Duodenal mucosa (tissue), 2 donors: Measurements from ENCODE around the gene ANKIB1.
A peak's percentile ranks its signal among the peaks of the same experiment; 100 is the strongest.
"Not testable (repeated sequence)": the region's sequence is repeated elsewhere in the genome, so short reads cannot be mapped to it uniquely, and the experiment has no call there.

Source experiments
- H3K27ac ChIP-seq: one replicate; pipeline ENCODE4 v1.7.0; 2013; ENCODE audit warnings: low read depth, low read length
- H3K27me3 ChIP-seq, 2 donors: one replicate each; pipeline ENCODE4 v1.7.0; 2013; ENCODE audit warnings: low read length in 2 of 2, control low read depth in 1 of 2; ENCODE audit not compliant: insufficient read depth in 2 of 2, control insufficient read depth in 1 of 2
- H3K36me3 ChIP-seq, 2 donors: one replicate each; pipeline ENCODE4 v1.7.0; 2013; ENCODE audit warnings: low read length in 2 of 2, control low read depth in 1 of 2; ENCODE audit not compliant: insufficient read depth in 2 of 2, control insufficient read depth in 1 of 2
- H3K4me1 ChIP-seq, 2 donors: one replicate each; pipeline ENCODE4 v1.7.0; 2013; ENCODE audit warnings: low read length in 2 of 2, control low read depth in 1 of 2; ENCODE audit not compliant: insufficient read depth in 2 of 2, control insufficient read depth in 1 of 2
- H3K4me3 ChIP-seq, 2 donors: one replicate each; pipeline ENCODE4 v1.7.0; 2013; ENCODE audit warnings: low read length in 2 of 2, low read depth in 1 of 2
- H3K9ac ChIP-seq, 2 donors: one replicate each; pipeline ENCODE4 v1.7.0; 2013; ENCODE audit warnings: low read length in 2 of 2, low read depth in 1 of 2
- H3K9me3 ChIP-seq, 2 donors: one replicate each; pipeline ENCODE4 v1.7.0; 2013; ENCODE audit warnings: low read length in 2 of 2, control low read depth in 1 of 2; ENCODE audit not compliant: control insufficient read depth in 1 of 2

ANKIB1 gene

DNA sequence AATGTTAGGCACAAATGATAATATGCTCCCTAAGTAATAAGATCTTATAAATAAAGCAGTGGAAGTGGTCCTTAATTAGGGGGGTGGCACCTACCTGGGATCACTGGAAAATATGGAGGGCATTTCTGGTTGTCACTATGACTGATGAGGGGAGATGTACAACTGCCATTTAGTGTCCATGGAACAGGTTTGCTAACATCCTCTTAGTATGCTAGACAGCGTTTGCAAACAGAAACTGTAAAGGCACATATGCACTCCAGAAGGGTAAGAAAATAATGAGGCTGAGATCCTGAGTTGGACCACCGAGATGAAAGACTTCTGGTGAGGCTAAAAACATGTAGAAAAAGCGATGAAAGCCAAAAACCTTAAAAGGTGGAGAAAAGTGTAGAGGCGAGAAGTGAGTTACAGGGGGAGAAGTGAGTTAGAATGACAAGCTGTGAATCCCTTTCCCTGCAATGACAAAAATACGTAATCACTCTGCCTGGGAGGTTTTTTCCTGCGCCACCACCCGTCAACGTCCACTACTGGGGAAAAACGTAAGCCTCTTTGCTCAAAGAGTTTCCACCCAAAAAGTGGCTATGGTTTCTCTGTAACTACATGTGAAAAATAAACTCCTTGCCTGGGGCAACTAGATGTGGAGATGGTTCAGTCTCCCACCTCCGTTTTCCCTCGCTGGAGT is 827 bp upstream of the ANKIB1 start:
- H3K27ac ChIP-seq, result peak overlapping the region; percentile 88
- H3K9me3 ChIP-seq, result no peaks in the 10 kb centered on the region
- H3K9ac ChIP-seq, result peak overlapping the region; percentile 89 to 96
- H3K4me3 ChIP-seq, result peak overlapping the region; percentile 97 to 99
- peaks cover 0 to 4% of the 10 kb centered on the region in 2 donors for H3K36me3 ChIP-seq
- H3K27me3 ChIP-seq, result no peaks in the 10 kb centered on the region
- peaks cover 28 to 32% of the 10 kb centered on the region in 2 donors for H3K4me1 ChIP-seq

DNA sequence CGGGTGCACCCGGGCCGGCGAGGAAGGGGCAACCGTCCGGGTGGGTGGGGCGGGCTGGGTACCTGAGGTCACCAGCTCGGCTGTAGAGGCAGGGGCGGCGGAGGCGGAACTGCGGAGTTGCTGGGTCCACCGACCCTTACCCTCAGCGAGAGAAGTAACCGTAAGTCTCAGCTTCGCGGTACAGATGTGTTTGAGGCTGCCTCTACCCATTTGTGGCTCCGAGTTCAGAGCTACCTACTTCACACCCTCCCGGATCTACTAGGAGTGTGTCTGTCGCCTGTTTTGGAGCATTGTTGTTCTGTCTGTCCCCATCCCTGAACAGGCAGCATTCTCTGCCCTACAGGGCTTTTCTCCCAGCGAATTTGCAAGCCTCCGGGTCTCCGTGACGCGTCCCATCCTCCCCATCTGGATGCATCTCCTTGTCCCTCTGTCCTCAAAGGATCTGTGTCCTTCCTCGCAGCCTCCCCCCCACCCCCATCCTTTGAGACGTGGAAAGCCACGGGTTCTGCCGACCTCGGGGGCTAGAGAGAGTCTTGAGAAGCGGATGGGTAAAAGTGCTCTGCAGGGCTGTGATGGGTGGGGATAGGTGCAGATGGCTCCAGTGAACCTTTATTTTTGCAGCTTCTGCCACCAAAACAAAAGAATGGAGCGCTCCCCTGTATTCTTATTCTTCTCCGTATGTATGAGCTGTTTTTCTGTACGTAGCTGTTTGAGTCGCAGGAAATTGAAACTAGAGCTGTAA is 757 bp downstream of the ANKIB1 start:
- Histone ChIP-seq H3K9me3 (no peaks in the 10 kb centered on the region), H3K9ac (peak overlapping the region; percentile 68 to 89), H3K4me1 (peaks cover 28 to 32% of the 10 kb centered on the region in 2 donors), H3K4me3 (peak overlapping the region; percentile 97 to 99), H3K27me3 (no peaks in the 10 kb centered on the region), H3K36me3 (no peaks in the 10 kb centered on the region), H3K27ac (no peak overlapping the region)

DNA sequence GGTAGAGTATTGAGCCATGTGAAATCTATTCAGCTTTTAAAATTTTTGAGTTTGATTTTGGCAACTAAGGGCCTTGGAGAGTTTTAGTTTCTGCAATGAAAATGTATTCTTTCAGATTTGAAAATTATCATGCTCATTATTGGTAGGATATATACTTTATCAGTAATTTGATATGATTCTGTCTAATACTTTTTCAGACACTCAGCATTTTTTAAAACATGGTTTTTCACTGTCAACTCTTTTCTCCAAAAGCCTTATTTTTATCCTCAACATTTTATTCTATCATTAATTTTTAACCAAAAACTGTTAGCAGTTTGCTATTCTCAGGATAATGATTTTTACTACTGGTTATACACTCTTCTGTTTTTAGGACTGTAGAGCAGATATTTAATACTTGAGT is 4.8 kb downstream of the ANKIB1 start:
- Histone ChIP-seq H3K4me3 (no peak overlapping the region), H3K27ac (no peak overlapping the region), H3K9me3 (no peaks in the 10 kb centered on the region), H3K36me3 (no peaks in the 10 kb centered on the region), H3K9ac (no peak overlapping the region), H3K4me1 (peaks cover 16 to 20% of the 10 kb centered on the region in 2 donors), H3K27me3 (no peaks in the 10 kb centered on the region)

DNA sequence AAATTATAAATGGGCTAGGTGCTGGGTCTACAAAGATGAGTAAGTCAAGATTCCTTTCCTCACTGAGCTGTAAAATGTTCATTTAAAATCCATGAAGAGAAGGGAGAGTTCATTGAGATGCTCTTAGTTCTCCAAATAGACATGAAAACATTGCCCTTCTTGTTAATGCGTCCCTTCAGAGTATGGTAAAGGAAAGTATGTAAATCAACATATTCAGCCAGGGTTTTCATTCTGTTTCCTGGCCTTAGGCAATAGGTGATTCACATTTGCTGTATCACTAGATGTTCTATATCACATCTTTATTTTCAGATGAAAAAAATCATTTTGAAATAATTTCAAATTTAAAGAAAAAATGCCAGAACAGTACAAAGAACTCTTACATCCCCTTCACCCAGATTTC is 5.4 kb downstream of the ANKIB1 start:
- Histone ChIP-seq H3K9ac (no peak overlapping the region), H3K4me1 (peaks cover 16 to 20% of the 10 kb centered on the region in 2 donors), H3K27me3 (no peaks in the 10 kb centered on the region), H3K27ac (no peak overlapping the region), H3K36me3 (no peaks in the 10 kb centered on the region), H3K9me3 (no peaks in the 10 kb centered on the region), H3K4me3 (no peak overlapping the region)

DNA sequence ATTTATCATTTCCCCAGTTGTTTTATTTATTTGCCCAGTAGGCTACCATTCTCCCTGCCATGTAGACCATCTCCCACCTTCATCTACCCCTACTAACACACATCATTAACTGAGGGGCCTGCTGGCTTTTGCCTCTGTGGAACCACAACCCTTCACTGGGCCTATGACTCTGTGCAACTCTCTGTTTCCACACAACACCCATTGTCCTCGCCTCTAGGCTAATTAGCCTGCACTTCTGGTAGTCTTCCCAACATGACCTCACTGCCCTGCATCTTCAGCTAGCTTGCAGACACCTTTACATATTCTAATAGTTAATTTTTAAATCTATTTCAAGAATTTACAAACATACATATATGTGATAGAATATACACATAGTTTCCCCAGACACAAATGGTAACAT is 7.5 kb downstream of the ANKIB1 start:
- Histone ChIP-seq H3K36me3 (no peaks in the 10 kb centered on the region), H3K9ac (no peak overlapping the region), H3K4me1 (peaks cover 1 to 2% of the 10 kb centered on the region in 2 donors), H3K4me3 (no peak overlapping the region), H3K27me3 (no peaks in the 10 kb centered on the region), H3K27ac (no peak overlapping the region), H3K9me3 (no peaks in the 10 kb centered on the region)

DNA sequence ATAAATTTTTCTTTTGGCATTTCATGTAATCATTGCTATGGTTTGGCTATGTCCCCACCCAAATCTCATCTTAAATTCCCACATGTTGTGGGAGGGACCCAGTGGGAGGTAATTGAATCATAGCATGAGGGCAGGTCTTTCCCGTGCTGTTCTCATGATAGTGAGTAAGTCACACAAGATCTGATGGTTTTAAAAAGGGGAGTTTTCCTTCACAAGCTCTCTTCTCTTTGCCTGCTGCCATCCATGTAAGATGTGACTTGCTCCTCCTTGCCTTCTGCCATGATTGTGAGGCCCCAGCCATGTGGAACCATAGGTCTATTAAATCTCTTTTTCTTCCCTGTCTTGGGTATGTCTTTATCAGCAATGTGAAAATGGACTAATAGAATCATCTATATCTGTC is 9.0 kb downstream of the ANKIB1 start:
- H3K9me3 ChIP-seq, result not testable (repeated sequence)

DNA sequence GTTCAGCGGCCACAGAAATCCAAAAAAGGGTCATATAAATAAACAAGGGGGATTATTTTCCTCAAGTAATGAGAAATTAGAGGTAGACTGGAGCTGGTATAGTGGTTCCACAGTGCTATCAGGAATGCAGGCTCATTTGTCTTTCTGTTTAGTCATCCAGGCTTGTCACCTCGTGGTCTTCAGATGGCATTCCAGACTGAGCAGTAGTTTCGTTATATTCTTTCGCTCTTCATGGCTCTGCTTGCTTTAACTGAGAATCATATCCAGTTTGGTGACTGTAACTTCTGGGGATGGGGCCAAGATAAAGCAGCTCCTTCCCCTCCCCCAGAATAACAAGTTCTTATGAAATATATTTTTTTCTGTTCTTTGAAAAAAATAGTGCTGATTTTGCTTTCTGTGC is 9.5 kb downstream of the ANKIB1 start:
- no peaks in the 10 kb centered on the region for H3K9me3 ChIP-seq
- H3K4me1 ChIP-seq, result no peaks in the 10 kb centered on the region
- no peak overlapping the region for H3K27ac ChIP-seq
- H3K9ac ChIP-seq, result no peak overlapping the region
- no peaks in the 10 kb centered on the region for H3K27me3 ChIP-seq
- H3K36me3 ChIP-seq, result peaks cover 0 to 4% of the 10 kb centered on the region in 2 donors
- H3K4me3 ChIP-seq, result no peak overlapping the region

More for the DNA sequence above, 9.0 kb downstream of the ANKIB1 start:
- not testable (repeated sequence) for H3K9ac ChIP-seq, H3K27ac ChIP-seq, H3K27me3 ChIP-seq, H3K4me1 ChIP-seq, H3K36me3 ChIP-seq, H3K4me3 ChIP-seq

DNA sequence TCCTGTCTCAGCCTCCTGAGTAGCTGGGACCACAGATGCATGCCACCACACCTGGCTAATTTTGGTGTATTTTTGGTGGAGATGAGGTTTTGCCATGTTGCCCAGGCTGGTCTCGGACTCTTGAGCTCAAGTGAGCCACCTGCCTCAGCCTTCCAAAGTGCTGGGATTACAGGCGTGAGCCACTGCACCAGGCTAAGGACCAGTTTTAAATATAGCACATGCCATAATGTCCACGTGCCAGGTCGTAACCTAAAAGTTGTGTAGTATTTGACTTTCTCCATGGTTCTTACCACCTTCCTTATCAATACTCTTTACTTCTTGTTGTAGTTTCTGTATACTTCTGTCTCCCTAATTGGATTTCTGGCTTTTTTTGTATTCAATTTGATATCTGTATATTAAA is 13.3 kb downstream of the ANKIB1 start:
- H3K27ac ChIP-seq, result no peak overlapping the region

DNA sequence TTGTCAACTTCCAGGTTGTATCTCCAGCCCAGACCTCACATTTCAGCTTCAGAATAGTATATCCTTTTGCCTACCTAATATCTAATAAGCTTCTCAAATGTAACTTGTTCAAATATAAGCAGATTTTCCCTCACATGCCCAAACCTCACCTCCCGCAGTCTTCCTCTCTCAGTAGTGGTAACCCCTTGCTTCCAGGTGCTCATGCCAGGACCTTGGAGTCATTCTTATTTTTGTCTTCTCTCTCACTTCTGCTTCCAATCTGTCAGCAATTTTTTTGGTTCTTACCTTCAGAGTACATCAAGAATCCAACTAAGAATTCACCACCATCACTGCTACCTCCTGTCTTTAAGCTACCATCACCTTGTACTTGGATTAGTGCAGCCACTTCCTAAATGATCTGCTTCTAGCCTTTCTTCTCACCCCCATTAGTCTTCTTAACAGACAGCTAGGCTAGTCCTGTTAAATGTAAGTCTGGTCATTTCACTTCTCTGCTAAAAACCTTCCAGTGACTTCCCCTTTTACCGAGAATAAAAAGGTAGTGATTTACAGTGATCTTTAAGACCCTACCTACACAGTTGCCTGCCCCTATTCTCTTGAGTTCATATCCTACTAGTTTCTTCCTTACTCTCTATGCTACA is 14.0 kb downstream of the ANKIB1 start:
- Histone ChIP-seq H3K36me3 (peaks cover 0 to 4% of the 10 kb centered on the region in 2 donors), H3K9ac (no peak overlapping the region), H3K9me3 (no peaks in the 10 kb centered on the region), H3K27me3 (no peaks in the 10 kb centered on the region), H3K4me3 (no peak overlapping the region), H3K4me1 (no peaks in the 10 kb centered on the region), H3K27ac (no peak overlapping the region)

More for the DNA sequence above, 13.3 kb downstream of the ANKIB1 start:
- no peak overlapping the region for H3K9ac ChIP-seq
- no peaks in the 10 kb centered on the region for H3K27me3 ChIP-seq
- H3K4me3 ChIP-seq, result no peak overlapping the region
- no peaks in the 10 kb centered on the region for H3K4me1 ChIP-seq
- peaks cover 0 to 4% of the 10 kb centered on the region in 2 donors for H3K36me3 ChIP-seq
- no peaks in the 10 kb centered on the region for H3K9me3 ChIP-seq

DNA sequence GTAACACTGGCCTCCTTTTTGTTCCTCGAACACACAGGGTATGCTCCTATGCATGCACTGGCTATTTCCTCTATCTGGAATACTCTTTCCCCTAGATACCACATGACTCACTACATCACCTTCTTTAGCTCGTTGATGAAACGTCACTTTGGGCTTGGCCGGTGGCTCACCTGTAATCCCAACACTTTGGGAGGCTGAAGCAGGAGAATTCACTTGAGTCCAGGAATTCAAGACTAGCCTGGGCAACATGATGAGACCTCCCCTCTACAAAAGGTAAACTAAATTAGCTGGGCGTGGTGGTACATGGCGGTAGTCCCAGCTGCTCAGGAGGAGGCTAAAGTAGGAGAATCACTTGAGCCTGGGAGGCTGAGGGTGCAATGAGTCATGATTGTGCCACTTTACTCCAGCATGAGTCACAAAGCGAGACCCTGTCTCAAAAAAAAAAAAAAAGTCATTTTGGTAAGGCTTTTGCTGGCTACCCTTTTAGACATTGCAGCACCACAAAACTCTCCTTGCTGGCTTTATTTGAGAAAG is 14.5 kb downstream of the ANKIB1 start:
- Histone ChIP-seq H3K27me3 (no peaks in the 10 kb centered on the region), H3K9ac (no peak overlapping the region), H3K9me3 (no peaks in the 10 kb centered on the region), H3K4me3 (no peak overlapping the region), H3K4me1 (no peaks in the 10 kb centered on the region), H3K27ac (no peak overlapping the region), H3K36me3 (peaks cover 0 to 4% of the 10 kb centered on the region in 2 donors)
